HG03097 (cell line): ENCODE measurements around the gene LGI1.
"Not testable (repeated sequence)": the region's sequence is repeated elsewhere in the genome, so short reads cannot be mapped to it uniquely, and the experiment has no call there.

ENCODE experiments used
- ATAC-seq: cut with Tn5 transposase; IDR thresholded peaks from one replicate; pipeline ENCODE4 v1.9.1; 2021; ENCODE audit not compliant: unreplicated experiment, low FRiP score

Gene LGI1

DNA sequence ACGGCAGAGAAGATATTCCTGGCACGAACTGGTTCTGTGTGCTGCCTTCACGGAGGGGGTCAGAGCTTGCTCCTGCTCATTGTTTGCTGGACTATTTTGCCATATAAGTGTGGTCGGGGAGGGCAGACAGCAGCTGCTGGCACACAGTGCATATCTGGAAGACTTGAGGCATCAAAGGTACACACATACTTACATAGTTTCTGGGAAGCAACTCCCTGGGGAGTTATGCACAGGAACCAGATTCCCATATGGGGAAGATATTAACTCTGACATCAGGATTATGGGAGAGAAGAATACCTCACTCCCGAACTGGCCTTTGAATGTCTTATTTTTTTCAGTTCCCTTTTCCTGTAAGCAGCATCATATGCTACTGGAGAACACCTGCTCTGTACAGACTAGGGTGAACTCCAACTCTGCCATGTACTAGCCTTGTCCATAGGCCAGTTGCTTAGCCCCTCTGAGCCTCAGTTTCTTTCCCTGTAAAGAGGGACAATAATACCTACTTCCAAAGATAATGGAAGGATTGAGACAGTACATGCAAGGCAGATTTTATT, 41.5 kb downstream of the LGI1 start:
- no peak for ATAC-seq

DNA sequence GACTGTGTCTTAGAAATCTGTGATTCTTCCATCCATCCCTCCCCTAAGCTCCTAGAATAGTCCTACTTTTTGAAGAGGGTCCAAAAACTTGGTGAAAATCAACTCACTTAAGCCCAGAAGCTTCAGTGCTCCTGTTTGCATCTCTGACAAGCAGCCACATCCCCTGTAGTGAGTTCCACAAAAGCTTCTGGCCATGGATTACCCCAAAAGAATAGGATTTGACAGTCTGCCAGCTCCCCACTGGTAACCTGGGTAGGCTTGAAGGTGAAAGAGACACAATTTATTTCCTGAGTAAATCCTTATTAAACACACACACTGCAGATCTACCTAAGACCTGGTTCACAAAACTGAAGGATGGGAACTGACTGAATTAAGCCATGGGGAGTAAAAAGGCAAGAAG, 46.5 kb downstream of the LGI1 start:
- no peak for ATAC-seq

DNA sequence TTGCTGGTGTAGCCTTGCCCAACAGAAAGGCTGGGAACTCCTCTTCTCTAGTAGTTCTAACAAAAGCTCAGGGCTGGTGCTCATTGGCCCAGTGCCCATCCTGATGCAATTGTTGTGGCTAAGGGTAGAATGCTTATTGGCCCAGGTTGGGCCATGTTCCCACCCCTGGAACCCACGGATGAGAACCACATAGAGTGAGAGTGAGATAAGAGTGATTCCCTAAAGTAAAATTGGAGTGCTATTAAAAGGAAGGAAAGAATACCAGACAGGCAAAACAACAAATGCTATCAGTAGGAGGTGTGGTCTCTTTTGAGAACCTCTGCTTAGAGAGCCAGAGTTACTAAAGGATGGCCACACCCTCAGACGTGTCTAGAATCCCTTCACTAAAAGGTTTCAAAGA, 49.2 kb downstream of the LGI1 start:
- no peak for ATAC-seq

DNA sequence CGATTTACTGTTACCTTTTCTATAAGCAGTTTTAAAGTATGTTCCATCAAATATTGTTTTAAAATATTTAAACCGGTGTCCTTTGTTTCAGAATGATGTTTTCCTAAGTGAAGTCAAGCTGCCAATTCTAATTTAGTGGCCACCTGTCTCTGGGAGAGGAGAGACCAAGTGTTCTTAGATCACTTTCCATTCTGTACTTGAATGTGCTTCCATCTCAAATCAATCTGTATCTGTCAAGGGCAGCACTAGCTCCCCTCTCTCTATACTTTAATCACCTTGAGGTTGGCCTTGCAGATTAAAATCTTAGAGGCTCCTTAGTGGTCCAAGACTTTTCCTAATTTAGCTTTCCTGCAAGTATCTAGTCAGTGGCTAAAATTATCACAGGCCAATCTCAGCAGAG, 49.6 kb downstream of the LGI1 start:
- ATAC-seq, result no peak

DNA sequence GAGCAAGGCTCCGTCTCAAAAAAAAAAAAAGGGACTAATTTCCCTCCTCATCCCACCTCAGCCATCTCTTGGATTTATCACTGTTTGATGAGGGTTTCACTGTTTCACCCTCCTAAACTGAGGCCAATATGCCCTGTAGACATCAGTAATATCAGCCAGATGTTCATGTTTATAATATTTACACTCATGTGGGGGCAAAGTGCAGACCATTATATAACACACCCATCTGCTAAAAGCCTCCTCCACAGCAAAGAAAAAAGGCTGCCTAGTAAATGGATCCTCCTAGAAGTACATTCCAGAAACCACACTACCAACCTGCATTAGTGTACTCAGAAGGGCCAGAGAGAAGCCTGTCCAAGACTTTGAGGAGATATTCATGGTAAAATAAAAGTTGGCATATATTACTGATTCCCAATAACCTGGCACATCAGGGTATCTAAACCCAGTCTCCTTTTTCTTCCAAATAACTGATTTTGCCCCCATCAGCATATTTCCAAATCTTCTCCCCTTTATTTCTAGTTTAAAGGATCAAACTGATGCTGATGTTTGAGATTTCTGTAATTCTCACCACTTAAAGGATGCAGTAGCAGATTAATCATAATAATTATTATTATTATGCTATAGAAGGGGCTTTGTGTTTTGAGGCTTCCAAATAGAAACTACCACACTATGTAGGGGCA, 55.1 kb downstream of the LGI1 start:
- no peak for ATAC-seq

DNA sequence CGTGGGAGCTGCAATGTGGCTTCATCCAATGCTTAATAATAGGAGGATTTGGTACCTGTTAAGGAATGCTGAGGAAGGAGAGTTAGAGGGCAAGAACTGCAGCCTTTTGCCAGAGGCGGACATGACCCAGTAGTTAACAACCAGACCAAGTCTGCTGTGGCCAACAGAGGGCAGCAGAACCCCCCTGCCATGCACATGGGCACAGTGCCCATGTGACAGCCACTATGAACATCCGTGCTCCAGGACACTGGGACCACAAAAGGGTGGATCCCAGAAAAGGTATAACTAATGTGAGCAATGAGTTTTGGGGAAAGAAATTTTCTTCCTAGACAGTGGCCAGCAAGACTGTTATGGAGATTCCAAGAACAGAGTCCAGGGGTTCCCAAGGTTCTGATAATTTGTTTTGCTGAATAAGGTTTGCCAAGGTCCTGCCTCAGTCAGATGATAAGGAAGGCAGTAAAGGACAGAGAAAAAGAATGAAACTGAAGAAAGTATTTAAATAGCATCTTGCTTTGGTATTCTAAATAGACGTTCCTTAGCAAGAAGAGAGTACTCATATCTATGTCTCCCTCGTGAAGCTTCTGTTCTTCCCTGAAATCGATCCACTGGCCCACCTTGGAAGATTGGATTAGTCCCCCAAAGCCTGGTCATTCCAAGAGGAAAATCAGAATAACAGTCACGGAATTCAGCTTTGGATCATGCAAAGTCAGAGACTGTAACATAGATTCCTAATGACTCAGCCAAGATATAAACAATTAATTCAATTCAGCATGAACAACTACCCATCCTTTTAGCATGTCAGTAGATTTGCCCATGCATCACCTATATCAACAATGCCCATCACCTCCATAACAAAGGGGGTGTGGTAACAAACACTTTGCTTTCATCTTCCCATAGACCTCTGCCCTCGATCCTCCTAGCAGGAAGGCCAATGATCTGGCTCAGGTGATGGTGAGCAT, 56.0 kb downstream of the LGI1 start:
- no peak for ATAC-seq

DNA sequence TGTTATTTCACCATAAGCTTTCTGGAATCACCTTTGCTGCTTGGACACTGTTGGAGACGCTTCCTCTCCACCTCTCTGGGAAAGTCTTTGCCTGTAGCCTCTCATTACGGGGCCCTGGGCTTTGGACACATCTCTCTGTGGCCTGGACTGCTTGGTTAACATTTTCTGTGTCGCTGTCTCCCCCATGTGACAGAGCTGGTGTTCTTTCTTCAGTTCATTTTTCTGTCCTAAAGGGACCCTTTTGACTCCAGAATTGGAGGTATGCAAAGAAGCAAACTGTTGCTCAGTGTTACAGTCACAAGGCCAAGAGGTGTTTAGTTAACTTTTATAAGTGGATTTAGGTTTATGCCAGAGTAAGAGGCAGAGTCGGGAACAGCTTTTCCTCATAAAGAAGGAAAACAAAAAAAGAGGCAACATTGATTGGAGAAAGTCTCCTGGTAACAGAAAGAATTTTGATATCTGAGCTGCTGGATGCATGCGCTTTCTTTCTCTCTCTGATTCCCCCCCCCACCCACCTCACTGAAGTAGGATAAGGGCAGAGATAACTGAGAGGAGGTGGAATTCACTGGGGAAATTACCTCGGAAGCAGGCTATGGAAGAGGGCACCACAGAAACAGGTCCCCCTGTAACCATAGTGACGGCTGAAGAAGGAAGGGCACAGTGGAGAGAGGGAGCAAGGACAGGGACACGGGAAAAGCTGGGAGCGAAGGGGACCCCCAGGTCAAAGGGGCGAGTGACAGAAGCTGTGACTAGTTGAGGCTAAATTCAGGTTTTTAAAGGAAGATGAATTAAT, 57.8 kb downstream of the LGI1 start:
- no peak for ATAC-seq

DNA sequence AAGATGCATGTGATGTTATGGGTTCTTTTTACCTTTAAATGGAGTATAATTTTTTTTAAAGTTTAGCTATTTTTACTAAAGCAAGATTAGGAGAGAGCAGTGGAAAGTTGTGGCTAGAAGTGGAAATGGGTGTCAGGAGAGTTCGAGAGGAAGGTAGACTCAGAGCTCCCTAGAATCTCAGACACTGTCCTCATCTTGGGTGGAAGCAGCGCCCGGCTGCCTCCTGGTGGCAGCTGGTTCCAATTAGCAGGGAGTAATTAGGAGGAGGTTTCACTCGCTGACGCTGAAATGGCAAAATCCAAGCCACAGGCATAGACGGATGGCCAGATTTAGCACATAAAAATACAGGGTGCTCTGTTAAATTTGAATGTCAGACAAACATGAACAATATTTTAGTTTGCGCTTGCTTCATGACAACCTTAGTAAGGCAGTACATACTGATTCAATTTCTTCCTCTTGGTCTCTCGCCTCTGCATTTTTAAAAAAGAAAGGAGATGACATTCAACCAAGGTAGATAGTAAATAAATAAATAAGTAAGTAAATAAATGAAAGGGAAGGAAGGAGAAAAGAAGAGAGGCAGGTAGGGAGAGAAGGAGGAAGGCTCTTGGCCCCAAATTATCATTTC, 58.5 kb downstream of the LGI1 start:
- no peak for ATAC-seq

DNA sequence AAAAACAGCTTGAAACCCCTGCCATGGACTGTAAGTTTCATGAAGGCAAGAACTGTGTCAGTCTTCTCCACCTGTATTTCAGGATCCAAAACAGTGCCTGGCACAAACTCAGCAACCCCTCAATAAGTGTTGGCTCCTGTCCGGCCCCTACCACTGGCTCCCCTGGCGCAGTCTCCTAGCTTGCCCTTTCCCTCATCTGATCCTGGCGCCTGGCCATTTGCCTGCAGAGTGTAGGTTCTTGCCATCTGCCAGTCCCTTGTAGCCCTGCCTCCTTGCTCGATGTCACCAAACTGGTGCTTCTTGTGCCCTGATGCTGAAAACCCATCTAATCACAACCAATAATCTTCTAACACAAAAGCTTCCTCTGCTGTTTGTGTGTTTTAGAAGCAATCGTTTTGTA, 60.4 kb downstream of the LGI1 start:
- no peak for ATAC-seq

DNA sequence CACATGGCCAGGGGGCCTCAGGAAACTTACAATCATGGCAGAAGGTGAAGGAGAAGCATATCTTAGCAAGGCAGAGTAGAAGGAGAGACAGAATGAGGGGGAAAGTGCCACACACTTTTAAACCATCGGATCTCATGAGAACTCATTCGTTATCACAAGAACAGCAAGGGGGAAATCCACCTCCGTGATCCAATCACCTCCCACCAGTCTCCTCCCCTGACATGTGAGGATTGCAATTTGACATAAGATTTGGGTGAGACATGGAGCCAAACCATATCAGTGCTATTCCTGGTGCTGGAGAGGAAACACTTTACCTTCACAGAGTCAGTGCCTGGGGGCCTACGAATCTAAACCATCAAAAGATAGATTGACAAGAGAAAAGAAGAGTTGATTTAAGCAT, 61.8 kb downstream of the LGI1 start:
- ATAC-seq, result no peak

DNA sequence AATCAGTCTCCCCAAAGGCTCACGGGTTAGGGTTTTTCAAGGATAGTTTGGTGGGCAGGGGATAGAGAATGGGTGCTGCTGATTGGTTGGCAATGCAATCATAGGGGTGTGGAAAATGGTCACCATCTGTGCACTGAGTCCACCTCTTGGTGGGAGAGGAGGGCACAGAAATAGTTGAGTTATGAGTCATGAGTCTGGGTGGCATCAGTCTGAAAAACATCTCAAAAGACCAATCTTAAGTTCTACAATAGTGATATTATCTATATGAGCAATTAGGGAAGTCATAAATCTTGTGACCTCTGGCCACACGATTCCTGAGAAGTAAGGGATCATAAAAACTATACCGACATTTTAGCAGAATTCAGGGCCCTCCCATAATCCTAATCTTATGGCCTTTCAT, 62.7 kb downstream of the LGI1 start:
- no peak for ATAC-seq

DNA sequence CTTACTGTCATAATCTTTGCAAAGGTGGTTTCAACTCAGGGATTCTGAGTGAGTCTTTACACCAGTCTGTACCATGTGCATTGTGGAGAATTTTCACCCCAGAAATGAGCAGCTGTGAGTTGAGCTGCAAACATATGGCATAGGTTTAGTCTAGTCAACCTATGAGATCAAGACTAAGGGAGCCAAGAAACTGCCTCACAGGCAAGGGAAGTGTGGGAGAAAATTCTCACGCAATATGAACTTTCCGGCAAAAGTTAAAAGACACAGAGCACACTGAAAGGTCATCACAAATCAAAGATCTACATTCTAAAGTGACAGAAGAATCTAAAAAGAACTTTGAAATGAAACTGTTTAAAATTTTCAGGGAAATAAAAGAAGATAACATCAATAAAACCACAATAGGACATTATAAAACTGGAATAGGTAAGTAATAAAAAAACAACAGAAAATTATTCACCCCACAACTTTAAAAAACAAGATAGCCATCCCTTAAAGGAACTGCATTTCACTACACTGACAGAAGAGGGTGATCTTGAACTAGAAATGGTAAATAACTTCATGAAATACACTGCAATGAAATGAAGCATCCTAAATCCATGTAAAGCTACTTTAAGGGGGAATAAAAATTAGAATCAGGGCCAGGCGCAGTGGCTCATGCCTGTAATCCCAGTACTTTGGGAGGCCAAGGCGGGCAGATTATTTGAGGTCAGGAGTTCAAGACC, 63.5 kb downstream of the LGI1 start:
- no peak for ATAC-seq

DNA sequence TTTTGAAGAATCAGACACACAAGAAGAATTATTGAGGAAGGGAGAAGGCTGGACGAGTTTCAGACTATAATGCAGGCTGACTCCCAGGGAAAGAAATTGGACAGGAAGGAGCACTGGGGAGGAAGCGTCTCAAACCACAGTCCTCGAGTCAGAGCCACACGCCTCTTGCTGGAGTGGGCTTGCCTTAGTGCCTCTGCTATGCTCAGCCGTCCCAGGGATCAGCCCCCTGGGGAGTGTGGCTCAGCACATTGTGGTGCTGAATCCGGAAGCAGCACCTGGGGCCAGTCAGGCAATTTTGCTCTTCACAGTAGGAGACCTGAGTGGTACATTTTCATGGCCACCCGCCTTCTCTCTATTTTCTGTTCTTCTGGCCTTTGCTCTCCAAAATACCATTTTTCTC, 68.6 kb downstream of the LGI1 start:
- no peak for ATAC-seq

DNA sequence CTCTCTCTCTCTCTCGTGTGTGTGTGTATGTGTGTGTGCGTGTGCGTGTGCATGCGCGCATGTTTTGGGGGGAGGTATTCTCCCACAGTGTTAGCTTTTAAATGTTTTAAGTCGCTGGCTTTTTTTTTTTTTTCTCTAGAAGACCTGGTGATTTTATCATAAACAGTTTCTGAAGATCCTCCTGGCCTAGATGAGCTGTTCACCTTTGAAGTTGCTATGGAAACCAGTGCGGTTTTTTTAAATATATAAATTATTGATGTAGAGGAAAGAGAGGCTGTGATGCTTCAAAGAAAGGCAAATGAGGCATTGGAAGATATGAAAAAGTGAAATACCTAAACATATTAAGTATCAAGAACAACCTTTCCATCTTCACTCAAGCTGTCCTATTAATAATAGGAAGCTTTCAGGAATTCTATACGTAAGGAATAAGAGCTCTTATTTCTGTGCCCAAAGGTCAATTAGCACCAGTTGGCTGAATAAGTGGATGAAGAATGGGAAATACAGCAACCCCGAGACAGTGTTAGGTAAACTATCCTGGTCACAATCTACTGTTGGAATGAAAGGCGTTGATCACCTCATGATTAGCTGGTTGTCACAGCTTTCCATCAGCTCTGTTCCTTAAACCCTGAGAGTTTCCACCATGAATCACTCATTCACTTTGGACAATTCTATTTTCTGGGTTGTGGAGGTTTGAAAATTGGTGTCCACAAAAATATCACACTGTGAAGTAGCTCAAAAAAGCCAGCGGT, 69.5 kb downstream of the LGI1 start:
- no peak for ATAC-seq

DNA sequence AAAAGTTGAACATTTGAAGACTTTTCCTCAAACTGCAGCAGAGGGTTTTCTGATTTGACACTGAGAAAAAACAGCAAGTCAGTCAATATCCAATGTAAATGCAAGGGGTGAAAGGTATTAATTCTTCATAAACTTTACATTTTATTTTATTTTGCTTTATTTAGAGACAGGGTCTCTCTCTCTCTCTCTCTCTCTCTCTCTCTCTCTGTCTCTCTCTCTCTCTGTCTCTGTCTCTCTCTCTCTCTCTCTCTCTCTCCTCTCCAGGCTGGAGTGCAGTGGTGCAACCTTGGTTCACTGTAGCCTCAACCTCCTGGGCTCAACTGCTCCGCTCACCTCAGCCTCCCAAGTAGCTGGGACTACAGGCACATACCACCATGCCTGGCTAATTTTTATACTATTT, 73.3 kb downstream of the LGI1 start:
- ATAC-seq, result not testable (repeated sequence)

DNA sequence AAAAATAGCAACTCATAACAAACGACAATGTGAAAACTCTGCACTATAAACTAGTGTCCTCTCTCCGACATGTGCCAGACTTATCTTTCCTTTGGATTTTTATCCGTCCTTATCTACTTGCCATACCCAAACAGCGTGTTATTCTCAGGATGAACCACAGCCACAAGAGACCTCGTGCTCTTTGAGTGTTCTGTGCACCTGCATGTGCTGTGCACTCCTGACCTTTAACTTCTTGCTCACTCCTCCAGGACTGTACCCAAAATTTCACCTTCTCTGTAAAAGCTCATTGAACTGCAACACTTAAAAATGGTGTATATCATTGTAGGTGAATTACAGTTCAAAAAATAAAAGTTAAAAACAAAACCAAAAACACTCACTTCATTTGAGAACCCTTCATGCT, 78.0 kb downstream of the LGI1 start:
- ATAC-seq, result no peak

DNA sequence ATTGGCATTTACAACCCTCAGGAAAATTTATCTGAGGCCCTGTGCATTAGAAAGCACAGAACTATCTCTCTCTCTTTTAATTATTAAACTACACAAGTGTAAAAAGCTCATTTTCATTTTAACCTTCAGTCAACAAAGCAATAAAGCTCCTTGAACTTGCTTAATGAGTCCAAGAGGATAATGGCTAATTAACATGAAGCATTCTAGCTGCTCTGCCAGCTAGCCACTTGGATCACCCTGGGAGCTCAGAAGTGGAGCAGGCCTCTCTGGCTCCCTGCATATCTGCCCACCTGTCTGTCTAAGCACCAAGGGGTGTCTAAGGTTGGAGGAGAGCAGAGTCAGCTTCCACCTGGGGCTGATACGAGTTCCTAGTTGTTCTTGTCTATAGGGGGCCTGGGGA, 80.1 kb downstream of the LGI1 start:
- no peak for ATAC-seq

DNA sequence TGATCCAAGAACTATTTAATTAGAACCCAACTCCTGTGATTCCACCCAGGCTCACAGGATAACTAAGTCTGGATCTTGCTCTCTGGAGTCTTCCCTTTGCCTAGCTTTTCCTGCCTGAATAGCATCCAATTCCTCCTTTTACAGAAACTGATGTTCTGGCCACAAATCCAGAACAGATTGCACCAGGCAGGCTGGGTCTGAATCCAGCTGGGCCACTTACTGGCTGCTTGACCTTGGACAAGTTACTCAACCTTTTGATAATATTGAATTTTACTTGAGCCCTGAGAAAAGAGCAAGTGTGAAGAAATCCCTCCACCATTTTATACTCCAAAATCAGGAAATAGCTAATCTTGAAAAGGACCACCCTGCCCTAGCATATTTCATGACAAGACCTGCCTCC, 80.5 kb downstream of the LGI1 start:
- ATAC-seq, result no peak

DNA sequence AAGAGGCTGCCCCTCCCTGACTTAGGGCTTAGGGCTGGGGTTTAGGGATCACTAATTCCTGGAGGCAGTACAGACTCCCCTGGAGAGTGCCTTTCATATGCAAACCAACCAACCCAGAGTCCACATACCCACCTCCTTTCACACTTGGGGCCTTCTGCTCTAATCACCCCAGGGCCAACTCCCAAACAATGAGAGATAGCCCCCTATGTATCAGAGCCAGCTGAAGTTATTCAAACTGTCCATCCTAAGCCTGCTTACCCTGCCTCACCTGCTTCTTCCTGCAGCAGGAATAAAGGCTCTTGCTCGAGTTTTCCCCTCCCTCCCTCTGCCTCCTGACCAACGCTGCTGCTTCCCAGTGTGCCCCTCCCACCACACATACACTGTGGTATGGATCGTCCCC, 84.2 kb downstream of the LGI1 start:
- no peak for ATAC-seq
